ENCODE data around the gene FOXC1.

FOXC1 gene

DNA sequence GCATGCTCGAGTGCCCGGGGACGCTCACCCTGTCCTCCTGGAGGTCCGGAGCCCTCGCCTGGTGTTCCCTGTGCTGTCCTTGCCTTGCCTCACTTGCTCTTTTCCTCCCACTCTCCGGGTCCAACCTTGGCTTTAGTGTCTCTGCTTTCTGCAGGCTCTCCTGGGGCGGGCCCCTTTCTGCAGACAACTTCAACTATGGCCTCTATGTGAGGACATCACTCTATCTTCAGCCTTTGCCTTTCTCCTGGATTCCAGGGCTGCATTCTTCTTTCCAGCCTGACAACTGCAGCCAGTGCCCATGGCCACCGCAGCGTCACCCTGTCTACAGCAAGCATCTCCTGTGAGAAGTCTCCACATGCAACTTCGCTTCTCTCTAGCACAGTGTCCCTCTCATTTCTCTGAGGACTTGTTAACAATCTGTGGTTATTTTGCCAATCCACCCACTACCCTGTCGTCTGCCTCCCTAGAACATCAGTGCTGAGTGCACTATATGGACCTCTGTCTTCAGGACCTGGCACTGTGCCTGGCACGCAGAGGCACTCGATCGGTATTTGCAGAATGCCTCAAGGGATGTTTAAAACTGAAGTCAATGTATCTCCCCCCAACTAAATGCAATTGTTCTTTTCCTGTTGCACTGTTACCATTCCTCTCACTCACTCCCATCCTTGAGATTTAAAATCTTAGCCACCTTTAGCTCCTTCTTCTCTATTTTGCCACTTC lies 35.9 kb downstream of the FOXC1 start:
- H3K4me2 ChIP-seq, result no peak overlapping the region
- no peak overlapping the region for H3K27ac ChIP-seq
- H3K9ac ChIP-seq, result no peak overlapping the region
- no peaks in the 10 kb centered on the region for H4K20me1 ChIP-seq (ENCODE audit: insufficient read depth)
- no peak overlapping the region for H2AFZ ChIP-seq (ENCODE audit: low read depth)
- no peak overlapping the region for H3K4me3 ChIP-seq (IDR thresholded peaks at IDR 0.05; ENCODE audit: insufficient read depth, low read depth, low read length)
- H3K79me2 ChIP-seq (ENCODE audit: insufficient read depth, low read depth), result no peaks in the 10 kb centered on the region
- TF ChIP-seq, protein P1, sequence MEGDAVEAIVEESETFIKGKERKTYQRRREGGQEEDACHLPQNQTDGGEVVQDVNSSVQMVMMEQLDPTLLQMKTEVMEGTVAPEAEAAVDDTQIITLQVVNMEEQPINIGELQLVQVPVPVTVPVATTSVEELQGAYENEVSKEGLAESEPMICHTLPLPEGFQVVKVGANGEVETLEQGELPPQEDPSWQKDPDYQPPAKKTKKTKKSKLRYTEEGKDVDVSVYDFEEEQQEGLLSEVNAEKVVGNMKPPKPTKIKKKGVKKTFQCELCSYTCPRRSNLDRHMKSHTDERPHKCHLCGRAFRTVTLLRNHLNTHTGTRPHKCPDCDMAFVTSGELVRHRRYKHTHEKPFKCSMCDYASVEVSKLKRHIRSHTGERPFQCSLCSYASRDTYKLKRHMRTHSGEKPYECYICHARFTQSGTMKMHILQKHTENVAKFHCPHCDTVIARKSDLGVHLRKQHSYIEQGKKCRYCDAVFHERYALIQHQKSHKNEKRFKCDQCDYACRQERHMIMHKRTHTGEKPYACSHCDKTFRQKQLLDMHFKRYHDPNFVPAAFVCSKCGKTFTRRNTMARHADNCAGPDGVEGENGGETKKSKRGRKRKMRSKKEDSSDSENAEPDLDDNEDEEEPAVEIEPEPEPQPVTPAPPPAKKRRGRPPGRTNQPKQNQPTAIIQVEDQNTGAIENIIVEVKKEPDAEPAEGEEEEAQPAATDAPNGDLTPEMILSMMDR (conservative IDR thresholded peaks at IDR 0.05; ENCODE audit: low read depth, low read length), result no peak
- H3K4me1 ChIP-seq (ENCODE audit: low read depth, poor library complexity, severe bottlenecking), result no peaks in the 10 kb centered on the region
- H3K27me3 ChIP-seq (ENCODE audit: insufficient read depth, low read depth), result no peaks in the 10 kb centered on the region
- no peaks in the 10 kb centered on the region for H3K36me3 ChIP-seq (ENCODE audit: insufficient read depth)

DNA sequence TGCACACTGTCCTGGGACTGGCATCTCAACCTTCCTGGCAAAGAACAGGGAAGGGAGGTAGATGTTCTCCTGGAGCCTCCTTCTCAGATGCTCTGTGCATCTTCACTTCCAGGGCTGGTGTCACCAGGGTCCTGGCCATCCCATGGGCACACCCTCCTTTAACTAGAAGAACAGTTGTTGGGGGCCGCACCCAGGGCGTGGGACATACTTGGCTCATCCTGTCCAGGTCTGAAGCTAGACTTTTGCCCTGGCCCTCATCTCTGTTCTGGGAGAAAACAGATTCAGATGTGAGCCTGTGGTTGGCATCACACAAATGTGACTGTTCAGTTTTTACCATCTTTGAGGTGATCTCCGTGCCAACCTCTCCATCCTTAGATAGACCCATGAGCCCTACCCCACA lies 41.6 kb downstream of the FOXC1 start:
- no peaks in the 10 kb centered on the region for H3K36me3 ChIP-seq (ENCODE audit: insufficient read depth)
- no peak overlapping the region for H3K4me2 ChIP-seq
- TF ChIP-seq, protein P1 (conservative IDR thresholded peaks at IDR 0.05; ENCODE audit: low read depth, low read length), result no peak
- no peaks in the 10 kb centered on the region for H3K27me3 ChIP-seq (ENCODE audit: insufficient read depth, low read depth)
- no peak overlapping the region for H3K27ac ChIP-seq
- no peak overlapping the region for H3K4me3 ChIP-seq (IDR thresholded peaks at IDR 0.05; ENCODE audit: insufficient read depth, low read depth, low read length)
- H4K20me1 ChIP-seq (ENCODE audit: insufficient read depth), result no peaks in the 10 kb centered on the region
- no peak overlapping the region for H2AFZ ChIP-seq (ENCODE audit: low read depth)
- H3K9ac ChIP-seq, result no peak overlapping the region
- H3K79me2 ChIP-seq (ENCODE audit: insufficient read depth, low read depth), result no peaks in the 10 kb centered on the region
- H3K4me1 ChIP-seq (ENCODE audit: low read depth, poor library complexity, severe bottlenecking), result no peaks in the 10 kb centered on the region

DNA sequence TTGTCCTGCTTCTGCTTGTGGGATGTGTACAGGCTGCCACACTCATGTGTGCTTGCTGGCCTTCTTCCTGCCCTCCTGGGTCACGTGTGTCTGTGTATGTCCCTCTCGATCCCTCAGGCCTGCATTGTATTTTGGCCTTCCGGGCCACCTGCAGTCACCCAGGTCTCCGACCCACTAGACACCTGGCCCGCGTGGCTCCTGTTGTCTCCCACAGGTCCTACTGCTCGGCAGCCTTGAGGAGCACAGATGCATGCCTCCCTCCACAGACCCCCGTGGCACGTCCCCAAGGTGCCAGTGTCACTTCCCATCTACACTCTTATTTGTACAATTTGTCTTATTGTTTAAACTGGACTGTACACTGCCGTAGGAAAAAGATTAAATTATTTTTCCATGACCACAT lies 43.1 kb downstream of the FOXC1 start:
- H2AFZ ChIP-seq (ENCODE audit: low read depth), result no peak overlapping the region
- H3K27me3 ChIP-seq (ENCODE audit: insufficient read depth, low read depth), result no peaks in the 10 kb centered on the region
- H3K4me1 ChIP-seq (ENCODE audit: low read depth, poor library complexity, severe bottlenecking), result no peaks in the 10 kb centered on the region
- no peaks in the 10 kb centered on the region for H3K36me3 ChIP-seq (ENCODE audit: insufficient read depth)
- no peaks in the 10 kb centered on the region for H3K79me2 ChIP-seq (ENCODE audit: insufficient read depth, low read depth)
- no peaks in the 10 kb centered on the region for H4K20me1 ChIP-seq (ENCODE audit: insufficient read depth)
- no peak overlapping the region for H3K4me3 ChIP-seq (IDR thresholded peaks at IDR 0.05; ENCODE audit: insufficient read depth, low read depth, low read length)
- H3K9ac ChIP-seq, result no peak overlapping the region
- TF ChIP-seq, protein P1 (conservative IDR thresholded peaks at IDR 0.05; ENCODE audit: low read depth, low read length), result no peak
- H3K27ac ChIP-seq, result no peak overlapping the region
- no peak overlapping the region for H3K4me2 ChIP-seq

DNA sequence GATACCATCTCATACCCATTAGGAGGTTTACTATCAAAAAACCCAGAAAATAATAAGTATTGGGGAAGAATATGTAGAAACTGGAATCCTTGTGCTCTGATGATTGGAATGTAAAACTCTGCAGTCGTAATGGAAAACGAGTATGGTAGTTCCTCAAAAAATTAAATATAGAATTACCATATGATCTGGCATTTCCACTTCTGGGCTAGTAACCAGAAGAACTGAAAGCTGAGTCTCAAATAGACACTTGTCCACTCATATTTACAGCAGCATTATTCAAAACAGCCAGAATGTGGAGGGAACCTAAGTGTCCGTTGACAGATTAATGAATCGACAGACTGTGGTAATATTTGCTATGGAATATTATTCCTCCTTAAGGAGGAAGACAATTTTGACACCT lies 44.3 kb downstream of the FOXC1 start:
- no peaks in the 10 kb centered on the region for H4K20me1 ChIP-seq (ENCODE audit: insufficient read depth)
- no peaks in the 10 kb centered on the region for H3K79me2 ChIP-seq (ENCODE audit: insufficient read depth, low read depth)
- no peaks in the 10 kb centered on the region for H3K27me3 ChIP-seq (ENCODE audit: insufficient read depth, low read depth)
- TF ChIP-seq, protein P1 (conservative IDR thresholded peaks at IDR 0.05; ENCODE audit: low read depth, low read length), result no peak
- no peak overlapping the region for H2AFZ ChIP-seq (ENCODE audit: low read depth)
- H3K4me3 ChIP-seq (IDR thresholded peaks at IDR 0.05; ENCODE audit: insufficient read depth, low read depth, low read length), result no peak overlapping the region
- no peak overlapping the region for H3K4me2 ChIP-seq
- H3K27ac ChIP-seq, result no peak overlapping the region
- H3K9ac ChIP-seq, result no peak overlapping the region
- H3K4me1 ChIP-seq (ENCODE audit: low read depth, poor library complexity, severe bottlenecking), result no peaks in the 10 kb centered on the region
- H3K36me3 ChIP-seq (ENCODE audit: insufficient read depth), result no peaks in the 10 kb centered on the region

Measured in KMS-11 (cell line).